Measurements from ENCODE around the gene DBX1. TPM values are rescaled to one million over a fixed set of nuclear protein-coding genes. Genes with fewer than 3 reads are reported as not detected.
"Not testable (repeated sequence)": the region's sequence is repeated elsewhere in the genome, so short reads cannot be mapped to it uniquely, and the experiment has no call there.

The DBX1 gene
- not detected for polyA plus RNA-seq (ENCODE audit: insufficient read length in 4 of 4)

- DNase-seq (ENCODE audit: low read depth in 4 of 4, low spot score in 2 of 4): no peak
These were observed at the start of gene DBX1 for GRCh38 chr11:20160425-20161229. Gene DBX1 (minus strand): TSS chr11:20160475. CDS start chr11:20160324, 151 bp downstream.

- DNase-seq (ENCODE audit: low read depth in 4 of 4, low spot score in 2 of 4): no peak
These were observed 48.4 kb upstream of the DBX1 start for GRCh38 chr11:20208622-20209111.

DNA sequence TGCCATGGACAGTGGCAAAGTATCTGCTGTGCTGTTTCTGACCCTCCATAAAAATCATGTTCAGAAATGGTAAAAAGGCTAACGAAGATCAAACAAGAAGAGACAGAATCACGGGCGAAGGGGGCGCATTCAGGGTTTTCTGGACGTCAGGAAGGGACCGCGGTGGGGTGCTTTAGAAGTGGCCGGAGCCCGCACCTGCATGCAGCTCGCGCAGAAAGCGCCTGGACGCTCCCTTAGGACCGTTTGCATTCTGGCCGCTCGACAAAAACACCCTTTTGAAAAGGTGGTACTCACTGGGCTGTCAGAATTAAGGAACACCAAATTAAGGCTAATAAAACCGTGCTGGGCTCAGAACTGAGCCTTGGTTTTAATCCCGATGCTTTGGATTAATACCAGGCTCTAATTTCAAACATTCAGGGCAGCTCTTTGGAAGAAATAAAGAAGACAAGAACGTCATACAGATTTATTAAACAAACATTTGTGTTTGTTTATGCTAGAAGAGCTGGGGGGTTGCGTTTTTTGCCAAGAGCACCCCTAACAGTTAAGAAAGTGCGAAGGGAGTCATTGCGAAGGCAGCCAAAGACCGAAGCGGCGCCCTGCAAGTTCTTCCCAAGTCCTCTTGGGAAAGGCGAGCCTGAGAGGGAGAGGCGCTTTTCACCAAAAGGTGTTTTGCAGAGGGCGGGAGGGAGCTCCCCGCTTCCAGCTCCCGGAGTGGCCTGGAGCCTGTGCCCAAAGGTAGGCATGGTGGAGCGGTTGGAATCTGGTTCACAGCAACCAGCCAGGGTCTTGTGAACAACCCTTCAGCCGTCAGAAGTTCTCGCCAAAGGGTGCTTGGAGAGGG is 47.7 kb upstream of the DBX1 start:
- DNase-seq (ENCODE audit: low read depth in 4 of 4, low spot score in 2 of 4): no peak

- DNase-seq (ENCODE audit: low read depth in 4 of 4, low spot score in 2 of 4): no peak
These were observed 45.5 kb upstream of the DBX1 start for GRCh38 chr11:20205807-20206206.

- DNase-seq (ENCODE audit: low read depth in 4 of 4, low spot score in 2 of 4): no peak
These were observed 44.4 kb upstream of the DBX1 start for GRCh38 chr11:20204681-20205080.

- no peak for DNase-seq (ENCODE audit: low read depth in 4 of 4, low spot score in 2 of 4)
These were observed 43.6 kb upstream of the DBX1 start for GRCh38 chr11:20203831-20204230.

DNA sequence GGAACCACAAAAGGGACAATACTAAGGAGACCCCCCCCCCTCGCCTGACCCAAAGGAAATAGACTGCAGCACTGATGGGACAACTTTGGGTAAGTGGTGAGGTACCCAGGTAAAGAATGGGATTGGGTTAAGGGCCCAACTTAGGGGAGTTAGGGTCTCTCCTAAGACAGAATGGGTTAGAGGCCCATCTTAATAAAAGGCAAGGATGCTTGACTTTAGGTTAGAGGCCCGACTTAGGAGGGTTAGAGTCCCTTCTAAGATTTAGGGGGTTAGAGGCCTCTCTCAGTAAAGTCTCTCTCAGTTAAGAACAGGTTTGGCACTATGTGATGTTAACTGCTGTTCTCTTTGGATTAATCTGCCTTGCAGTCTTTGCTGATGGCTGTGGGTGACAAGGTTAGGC is 41.0 kb upstream of the DBX1 start:
- no peak for DNase-seq (ENCODE audit: low read depth in 4 of 4, low spot score in 2 of 4)

- DNase-seq (ENCODE audit: low read depth in 4 of 4, low spot score in 2 of 4): not testable (repeated sequence)
These were observed 40.2 kb upstream of the DBX1 start for GRCh38 chr11:20200331-20200955.

DNA sequence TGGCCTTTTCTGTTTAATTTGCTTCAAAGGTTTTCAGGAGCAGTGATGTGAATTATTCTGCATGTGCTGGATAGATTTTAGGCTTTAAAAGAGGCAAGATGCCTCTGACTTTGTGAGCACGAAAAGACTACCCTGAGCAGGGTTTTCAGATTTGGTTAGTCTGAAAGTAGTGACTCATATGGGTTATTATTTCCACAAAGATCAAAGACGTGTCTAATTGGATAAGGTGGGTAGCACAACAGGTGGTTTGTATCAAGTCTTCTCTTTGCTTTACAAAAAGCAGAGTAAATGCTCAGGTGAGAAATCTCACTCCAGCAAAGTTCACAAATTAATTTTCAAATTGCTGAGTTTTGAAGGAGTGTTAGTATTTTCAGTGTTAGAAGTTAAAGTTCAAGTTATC is 37.6 kb upstream of the DBX1 start:
- no peak for DNase-seq (ENCODE audit: low read depth in 4 of 4, low spot score in 2 of 4)

DNA sequence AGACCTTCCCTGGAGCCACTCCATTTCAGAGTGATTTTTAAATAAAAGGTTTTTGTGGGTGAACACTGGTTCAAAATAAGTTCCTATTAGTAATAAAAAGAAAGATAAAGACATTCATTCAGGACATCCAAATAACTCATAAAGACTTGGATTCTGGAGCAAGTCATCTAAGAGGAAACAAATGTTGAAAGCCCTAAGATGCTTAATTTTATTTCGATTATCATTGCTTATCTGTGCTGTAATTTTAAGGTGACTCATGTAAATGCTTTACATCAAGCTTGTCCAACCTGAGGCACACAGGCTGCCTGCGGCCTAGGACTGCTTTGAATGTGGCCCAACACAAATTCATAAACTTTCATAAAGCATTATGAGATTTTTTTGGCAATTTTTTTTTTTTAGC is 34.2 kb upstream of the DBX1 start:
- no peak for DNase-seq (ENCODE audit: low read depth in 4 of 4, low spot score in 2 of 4)

DNA sequence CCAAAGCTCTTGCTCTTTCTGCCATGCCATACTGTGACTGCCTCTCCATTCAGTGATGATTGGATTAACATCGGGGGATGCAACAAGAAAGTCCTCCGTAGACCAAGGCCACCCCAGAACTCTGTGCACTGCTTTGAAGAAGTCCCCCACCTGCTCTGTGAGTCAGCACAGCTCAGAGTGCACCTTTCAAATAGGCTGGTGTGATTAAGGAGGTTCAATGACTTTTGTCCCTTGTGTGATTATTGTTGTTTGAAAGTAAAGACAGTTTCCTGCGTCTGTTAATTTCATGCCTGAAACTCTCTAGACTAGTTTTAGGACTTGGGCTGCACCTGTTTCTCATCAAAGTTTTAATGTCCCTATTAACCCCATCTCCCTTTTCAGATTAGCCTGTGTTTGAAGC is 33.0 kb upstream of the DBX1 start:
- no peak for DNase-seq (ENCODE audit: low read depth in 4 of 4, low spot score in 2 of 4)

DNA sequence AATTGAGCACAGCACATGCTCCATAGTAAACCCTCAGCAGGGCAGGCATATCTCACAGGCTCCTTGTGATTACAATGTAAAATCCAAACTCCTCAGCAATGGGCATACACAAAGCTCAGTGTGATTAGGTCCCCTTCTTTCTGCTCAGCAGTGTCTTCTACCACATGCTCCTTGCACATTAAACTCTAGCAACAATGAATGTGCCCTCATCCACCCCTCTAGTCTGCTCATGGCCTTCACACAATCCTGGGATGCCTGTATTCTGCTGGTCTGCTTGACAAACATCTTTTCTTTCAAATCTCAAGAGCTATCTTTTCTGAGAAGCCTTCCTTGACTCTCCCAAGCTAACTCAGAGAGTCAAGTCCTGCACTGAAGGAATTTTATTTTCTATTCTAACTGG is 32.4 kb upstream of the DBX1 start:
- DNase-seq (ENCODE audit: low read depth in 4 of 4, low spot score in 2 of 4): no peak

- no peak for DNase-seq (ENCODE audit: low read depth in 4 of 4, low spot score in 2 of 4)
These were observed 31.9 kb upstream of the DBX1 start for GRCh38 chr11:20192151-20192550.

DNA sequence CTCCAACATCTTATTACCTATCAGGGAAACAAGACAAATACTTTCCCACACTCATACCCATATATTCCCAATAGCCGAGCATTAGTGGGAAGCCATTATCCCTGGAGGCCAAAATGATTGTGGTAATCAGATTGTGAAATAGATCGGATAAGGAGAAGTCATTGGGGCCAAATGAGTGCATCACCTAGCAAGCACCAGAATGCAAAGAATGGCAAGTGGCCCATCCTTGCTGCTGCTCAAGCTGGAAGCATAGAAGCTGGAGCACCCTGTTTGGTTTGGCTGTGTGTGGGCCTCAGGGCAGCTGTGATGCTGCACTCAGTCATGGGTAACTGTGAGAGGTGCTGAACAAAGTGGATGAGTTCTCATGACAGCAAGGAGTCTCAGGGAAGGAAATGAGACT is 18.7 kb upstream of the DBX1 start:
- no peak for DNase-seq (ENCODE audit: low read depth in 4 of 4, low spot score in 2 of 4)

- no peak for DNase-seq (ENCODE audit: low read depth in 4 of 4, low spot score in 2 of 4)
These were observed 16.9 kb upstream of the DBX1 start for GRCh38 chr11:20177136-20177535.

GRCh38 chr11:20172721-20173447 is 12.6 kb upstream of the DBX1 start:
- no peak for DNase-seq (ENCODE audit: low read depth in 4 of 4, low spot score in 2 of 4)

GRCh38 chr11:20163783-20164481 is 3.7 kb upstream of the DBX1 start:
- no peak for DNase-seq (ENCODE audit: low read depth in 4 of 4, low spot score in 2 of 4)

DNA sequence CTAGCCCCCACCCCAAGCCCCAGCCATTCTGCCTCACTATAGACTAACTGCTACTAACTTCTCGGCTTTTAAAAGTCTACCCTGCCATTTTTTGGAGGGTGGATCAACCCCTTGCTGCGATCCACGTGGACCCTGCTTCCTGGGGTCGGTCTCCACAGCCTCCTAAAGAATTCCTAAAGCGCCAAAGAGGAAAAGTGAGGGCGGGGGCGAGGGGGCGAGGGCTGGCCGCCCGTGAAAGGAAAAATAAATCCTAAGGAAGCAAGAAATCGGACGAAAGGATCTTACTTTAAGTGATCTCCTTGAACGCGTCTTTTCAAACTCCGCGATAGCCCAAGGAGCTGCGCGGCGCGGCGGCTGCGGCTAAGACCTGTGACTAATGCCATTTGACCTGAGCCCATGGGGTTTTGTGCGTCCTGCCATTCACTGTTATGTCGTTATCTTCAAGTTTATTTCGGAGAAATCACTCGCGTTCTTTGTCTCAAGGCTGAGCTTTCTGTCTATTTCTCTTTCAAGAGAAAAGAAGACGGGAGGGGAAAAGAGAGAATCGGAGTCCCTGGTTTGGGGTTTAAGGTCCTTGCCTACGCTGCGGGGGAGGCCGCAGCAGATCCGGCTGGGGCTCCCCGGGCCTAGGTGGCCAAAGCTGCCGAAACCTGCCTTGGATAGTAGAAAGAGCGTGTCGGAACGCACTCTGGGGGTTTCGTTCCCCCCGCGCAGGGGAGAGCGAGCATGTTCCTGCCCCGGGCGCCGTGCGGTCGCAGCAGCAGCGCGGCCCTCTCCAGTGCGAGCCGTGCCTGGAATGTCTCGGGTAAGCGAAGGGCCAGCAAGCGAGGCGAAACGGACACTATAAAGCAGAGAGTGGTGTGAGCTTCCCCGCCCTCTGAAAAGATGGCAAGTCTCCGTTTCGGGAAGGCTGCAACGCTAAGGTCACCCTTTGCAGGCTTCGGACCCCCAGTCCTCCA is 2.8 kb upstream of the DBX1 start:
- peak in 1 of 4 donors; percentile 32 for DNase-seq (ENCODE audit: low read depth in 4 of 4, low spot score in 2 of 4)
